Mucosa of stomach (tissue), 1 donor: Measurements from ENCODE around the gene HNRNPL.
A peak's percentile ranks its signal among the peaks of the same experiment; 100 is the strongest.
"Not testable (repeated sequence)": the region's sequence is repeated elsewhere in the genome, so short reads cannot be mapped to it uniquely, and the experiment has no call there.

Experiments
- H3K27me3 ChIP-seq: one replicate; pipeline ENCODE4 v1.7.0; 2013; ENCODE audit warnings: mild to moderate bottlenecking, low read length; ENCODE audit not compliant: control insufficient read depth, insufficient read depth
- H3K36me3 ChIP-seq: one replicate; pipeline ENCODE4 v1.7.0; 2013; ENCODE audit warnings: low read length; ENCODE audit not compliant: control insufficient read depth, insufficient read depth
- H3K4me1 ChIP-seq: one replicate; pipeline ENCODE4 v1.7.0; 2013; ENCODE audit warnings: mild to moderate bottlenecking, low read length; ENCODE audit not compliant: control insufficient read depth, insufficient read depth
- H3K4me3 ChIP-seq: one replicate; pipeline ENCODE4 v1.7.0; 2013; ENCODE audit warnings: low read length
- H3K9ac ChIP-seq: one replicate; pipeline ENCODE4 v1.7.0; 2013; ENCODE audit warnings: mild to moderate bottlenecking, low read length, moderate library complexity
- H3K9me3 ChIP-seq: one replicate; pipeline ENCODE4 v1.7.0; 2013; ENCODE audit warnings: mild to moderate bottlenecking, low read length, moderate library complexity; ENCODE audit not compliant: control insufficient read depth
- donor health status: Pancreatic carcinoma.

Gene HNRNPL

DNA sequence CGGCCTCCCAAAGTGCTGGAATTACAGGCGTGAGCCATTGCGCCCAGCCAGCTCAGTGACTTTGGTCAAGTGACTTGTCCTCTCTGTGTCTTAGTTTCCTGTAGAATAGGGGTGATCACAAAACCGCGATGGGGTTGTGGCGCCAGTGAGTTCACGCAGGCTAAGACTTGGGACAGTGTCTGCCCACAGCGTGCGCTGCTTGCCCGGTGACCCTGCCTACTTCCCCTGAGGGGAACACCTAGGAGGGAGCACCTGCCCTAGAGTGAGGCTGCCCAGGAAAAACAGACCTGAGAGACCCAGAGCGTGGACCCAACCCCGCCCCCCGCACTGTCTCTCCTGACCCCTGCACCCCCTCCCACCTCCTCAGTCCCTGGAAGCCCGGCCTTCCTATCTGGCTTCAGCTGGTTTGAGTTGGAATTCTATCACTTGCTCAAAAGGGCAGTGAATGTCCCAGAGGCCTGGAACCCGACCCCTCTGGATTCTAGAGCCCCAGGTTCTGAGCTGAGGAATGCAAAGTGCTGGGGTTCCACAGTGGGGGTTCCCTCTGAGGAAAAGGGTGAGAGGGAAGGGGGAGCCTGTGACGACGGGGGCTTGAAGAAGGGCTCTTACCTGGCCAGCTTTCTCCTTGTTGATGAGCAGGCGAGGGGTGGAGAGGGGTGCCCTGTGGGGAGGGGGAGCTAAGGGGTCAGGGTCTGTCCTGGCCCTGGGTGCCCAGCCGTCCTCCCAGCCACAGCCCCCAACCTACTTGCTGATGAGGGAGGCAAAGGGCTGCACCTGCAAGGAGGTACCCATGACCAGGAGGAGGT, 30.5 kb upstream of the HNRNPL start:
- H3K4me1 ChIP-seq, result peaks cover 12% of the 10 kb centered on the region
- H3K4me3 ChIP-seq, result no peak overlapping the region
- H3K36me3 ChIP-seq, result no peaks in the 10 kb centered on the region
- no peak overlapping the region for H3K9ac ChIP-seq
- no peaks in the 10 kb centered on the region for H3K27me3 ChIP-seq
- no peaks in the 10 kb centered on the region for H3K9me3 ChIP-seq

DNA sequence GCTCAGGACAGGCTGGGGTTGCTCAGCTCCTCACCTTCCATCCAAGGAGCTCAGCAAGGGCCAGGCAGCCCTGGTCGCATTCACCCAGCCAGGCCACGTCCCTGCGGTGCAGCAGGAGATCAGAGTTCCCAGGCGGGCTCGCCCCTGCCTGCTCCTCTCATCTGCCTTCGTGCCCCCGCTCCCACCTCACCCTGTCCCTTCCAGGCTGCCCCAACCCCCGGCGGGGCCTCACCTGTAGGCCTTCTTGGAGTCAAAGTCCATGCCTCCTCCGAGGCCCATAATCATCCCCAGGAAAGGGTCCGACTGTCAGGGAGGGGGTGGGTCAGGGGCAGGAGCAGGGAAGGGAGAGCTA, 29.6 kb upstream of the HNRNPL start:
- Histone ChIP-seq H3K36me3 (no peaks in the 10 kb centered on the region), H3K9ac (no peak overlapping the region)

DNA sequence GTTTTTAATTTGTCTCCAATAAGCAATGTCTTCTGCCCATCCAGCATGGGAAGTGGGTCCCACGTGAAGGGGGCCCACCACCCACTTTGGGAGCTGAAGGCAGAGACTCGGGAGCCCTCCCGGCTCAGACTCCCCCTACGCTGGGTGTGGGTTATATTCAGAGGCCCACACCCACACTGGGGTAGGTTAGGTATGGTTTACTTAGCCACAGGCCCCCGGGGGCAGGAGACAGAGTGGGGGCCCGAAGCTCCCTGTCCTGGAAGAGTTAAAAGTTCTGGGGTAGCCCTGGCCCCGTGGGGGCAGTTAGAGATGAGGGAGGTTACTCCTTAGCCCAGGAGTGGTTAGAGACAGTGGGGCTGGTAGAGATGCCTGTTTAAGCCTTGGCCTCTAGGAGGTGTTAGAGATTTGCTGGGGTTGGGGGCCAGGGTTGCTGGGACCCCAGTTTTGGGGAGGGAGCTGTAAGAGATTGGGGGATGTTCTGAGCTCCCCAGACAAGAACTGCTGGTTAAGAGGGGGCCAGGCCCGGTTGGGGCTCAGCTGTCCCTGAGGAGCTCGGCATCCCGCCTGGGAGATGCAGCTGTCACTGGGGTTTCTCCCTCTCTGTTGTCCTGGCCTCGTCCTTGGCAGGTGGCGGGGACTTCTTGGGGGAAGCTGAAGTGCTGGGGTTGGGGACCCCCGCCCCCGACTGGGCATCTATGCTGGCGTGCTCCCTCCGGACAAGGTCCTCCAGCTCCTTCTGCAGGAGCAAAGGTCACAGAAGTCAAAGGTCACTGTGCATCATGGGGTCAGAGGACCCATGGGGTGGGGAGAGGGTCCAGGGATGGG, 29.0 kb upstream of the HNRNPL start:
- Histone ChIP-seq H3K9ac (peak overlapping the region; percentile 66), H3K36me3 (no peaks in the 10 kb centered on the region), H3K9me3 (no peaks in the 10 kb centered on the region), H3K27me3 (no peaks in the 10 kb centered on the region), H3K4me1 (peaks cover 12% of the 10 kb centered on the region), H3K4me3 (no peak overlapping the region)

More for the DNA sequence above, 29.6 kb upstream of the HNRNPL start:
- Histone ChIP-seq H3K27me3 (no peaks in the 10 kb centered on the region), H3K4me1 (peaks cover 12% of the 10 kb centered on the region), H3K4me3 (no peak overlapping the region), H3K9me3 (no peaks in the 10 kb centered on the region)

DNA sequence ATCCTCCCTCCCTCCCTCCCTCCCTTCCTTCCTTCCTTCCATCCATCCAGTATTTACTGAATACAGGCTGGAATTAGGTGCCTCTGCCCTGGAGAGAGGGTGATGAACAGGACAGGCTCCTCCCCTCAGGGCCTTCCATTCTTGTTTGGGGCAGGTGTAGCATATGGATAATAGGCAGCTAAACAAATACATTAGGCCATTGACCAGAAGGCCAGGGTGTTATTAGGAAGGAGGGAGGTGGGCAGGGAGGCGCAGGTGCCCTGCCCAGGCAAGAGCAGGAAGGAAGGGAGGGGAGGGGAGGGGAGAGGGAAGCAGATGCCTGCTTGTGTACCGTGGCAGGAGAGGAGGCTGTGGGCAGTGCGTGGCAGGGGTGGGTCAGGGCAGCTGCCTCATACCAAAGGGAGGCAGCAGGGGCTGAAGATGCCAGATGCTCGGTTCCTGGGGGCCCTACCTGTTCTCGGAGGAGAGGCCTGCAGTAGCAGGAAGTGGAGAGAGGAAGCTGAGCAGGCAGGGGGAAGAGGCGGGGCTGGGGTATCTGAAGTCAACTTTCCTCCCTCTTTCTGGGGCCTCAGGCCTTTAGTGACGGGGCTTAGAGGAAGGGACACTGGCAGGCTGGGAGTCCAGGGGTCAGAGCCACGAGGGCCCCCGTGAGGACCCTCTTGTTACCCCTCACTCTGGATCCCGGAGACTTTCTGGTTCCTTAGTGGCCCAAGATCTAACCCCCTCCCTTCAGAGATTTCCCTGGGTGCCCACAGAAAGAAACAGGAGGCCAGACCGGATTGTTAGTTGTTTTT, 28.2 kb upstream of the HNRNPL start, which contains the start of gene RINL:
Gene RINL, minus strand, starts transcription at position 495 of the 794 bp plus-strand sequence. CDS start 1,533 bp downstream, outside the sequence.
- no peaks in the 10 kb centered on the region for H3K9me3 ChIP-seq
- no peaks in the 10 kb centered on the region for H3K36me3 ChIP-seq
- no peaks in the 10 kb centered on the region for H3K27me3 ChIP-seq
- peaks cover 12% of the 10 kb centered on the region for H3K4me1 ChIP-seq
- H3K9ac ChIP-seq, result peak within 1 kb of the TSS; percentile 66
- no peak within 1 kb of the TSS for H3K4me3 ChIP-seq

DNA sequence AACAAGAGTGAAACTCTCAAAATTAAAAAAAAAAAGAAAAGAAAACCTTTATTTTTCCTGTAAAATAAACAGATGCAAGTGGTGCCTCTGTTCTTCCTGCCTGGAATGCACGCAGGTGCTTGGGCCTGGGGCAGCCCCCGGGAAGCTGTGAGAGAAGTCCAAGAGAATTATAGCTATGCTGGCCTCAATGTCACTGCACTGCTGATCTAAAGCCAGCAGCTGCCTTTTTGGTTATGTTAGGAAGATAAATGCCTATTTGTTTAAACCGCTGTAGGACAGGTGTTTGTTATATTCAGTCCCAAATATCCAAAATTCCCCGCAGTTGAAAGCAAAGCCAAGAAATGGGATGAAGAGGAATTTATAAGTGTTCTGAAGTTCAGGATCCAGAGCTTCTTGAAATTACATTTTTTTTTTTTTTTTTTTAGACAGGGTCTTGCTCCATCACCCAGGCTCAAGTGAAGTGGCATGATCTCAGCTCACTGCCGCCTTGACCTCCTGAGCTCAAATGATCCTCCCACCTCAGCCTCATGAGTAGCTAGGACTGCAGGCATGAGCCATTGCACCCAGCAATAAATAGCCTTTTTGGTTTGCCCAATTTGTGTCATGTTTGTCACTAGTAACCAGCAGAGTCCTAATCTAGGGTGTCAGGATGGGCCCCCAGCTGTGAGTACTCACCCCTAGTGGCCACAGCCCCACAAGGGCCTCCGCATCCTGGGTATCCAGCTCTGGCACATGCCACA, 26.0 kb upstream of the HNRNPL start:
- Histone ChIP-seq H3K27me3 (no peaks in the 10 kb centered on the region), H3K4me1 (peaks cover 12% of the 10 kb centered on the region), H3K36me3 (no peaks in the 10 kb centered on the region), H3K9ac (no peak overlapping the region), H3K9me3 (no peaks in the 10 kb centered on the region), H3K4me3 (no peak overlapping the region)

DNA sequence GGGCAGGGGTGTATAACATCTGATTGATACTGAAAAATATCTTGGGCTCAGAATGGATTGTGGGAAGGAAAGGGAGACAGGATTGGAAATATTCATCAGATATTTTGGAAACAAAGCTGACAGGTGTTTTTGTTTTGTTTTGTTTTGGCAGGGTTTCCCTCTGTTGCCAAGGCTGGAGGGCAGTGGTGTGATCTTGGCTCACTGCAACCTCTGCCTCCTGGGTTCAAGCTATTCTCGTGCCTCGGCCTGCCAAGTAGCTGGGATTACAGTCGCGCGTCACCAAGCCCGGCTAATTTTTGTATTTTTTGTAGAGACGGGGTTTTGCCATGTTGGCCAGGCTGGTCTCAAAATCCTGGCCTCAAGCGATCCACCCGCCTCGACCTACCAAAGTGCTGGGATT, 23.6 kb upstream of the HNRNPL start:
- H3K27me3 ChIP-seq, H3K36me3 ChIP-seq, H3K9ac ChIP-seq, H3K9me3 ChIP-seq, H3K4me3 ChIP-seq: not testable (repeated sequence)
- H3K4me1 ChIP-seq, result peaks cover 24% of the 10 kb centered on the region

DNA sequence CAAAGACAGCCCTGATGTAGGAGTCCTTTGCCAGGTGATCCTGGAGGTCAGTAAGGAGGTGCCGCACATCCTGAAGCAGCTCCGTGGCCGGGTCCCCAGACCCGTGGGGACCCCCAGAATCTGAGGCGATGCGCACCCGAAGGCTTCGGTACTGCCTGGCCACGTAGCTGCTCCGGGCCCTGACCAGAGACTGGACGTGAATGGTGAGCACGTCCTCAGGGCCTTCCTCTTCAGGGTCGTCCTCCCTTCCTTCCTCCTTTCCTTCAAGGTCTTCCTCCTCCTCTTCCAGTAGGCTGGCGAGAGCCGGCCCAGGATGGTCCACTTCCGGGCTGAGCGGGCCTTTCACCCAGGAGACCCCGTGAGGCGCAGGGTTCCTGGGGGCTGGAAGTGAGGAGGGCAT, 20.8 kb upstream of the HNRNPL start:
- H3K9ac ChIP-seq, result no peak overlapping the region
- H3K36me3 ChIP-seq, result no peaks in the 10 kb centered on the region
- H3K4me3 ChIP-seq, result no peak overlapping the region
- peaks cover 21% of the 10 kb centered on the region for H3K4me1 ChIP-seq
- H3K27me3 ChIP-seq, result no peaks in the 10 kb centered on the region
- H3K9me3 ChIP-seq, result no peaks in the 10 kb centered on the region

DNA sequence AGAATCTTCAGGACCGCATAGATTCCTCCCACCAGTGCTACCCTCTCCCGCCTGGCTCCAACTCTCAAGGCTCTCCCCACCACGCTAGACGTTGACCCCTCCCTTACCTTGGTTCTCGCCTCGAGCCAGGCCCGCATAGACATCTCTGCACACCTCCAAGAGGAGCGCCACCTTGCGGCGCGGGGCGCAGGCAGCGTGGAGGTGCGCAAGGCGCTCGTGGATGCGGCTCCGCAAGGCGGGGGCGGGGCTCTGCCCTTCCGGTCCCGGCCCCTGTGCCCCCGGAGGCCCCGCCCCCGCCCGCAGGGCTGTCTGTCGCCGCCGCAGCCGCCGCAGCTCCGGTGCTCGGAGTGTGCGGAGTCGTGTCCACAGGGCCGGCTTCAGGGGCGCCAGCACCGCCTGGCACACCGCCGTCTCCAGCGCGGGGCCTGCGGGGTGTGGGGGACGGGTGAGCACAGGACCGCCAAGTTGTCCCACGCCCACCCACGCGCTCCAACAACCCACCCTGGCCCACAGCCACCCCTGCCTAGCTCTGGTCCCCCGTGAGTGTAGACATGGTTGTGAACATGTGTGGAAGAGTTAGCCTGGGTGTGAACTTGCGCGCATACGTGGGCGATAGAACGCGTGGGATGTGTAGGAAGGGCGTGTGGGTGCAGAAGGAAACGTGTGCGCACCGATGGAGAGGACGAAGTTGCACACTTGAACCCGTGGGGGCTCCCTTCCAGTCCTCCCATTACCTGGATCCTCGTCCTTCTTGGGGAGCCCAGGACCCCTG, 20.2 kb upstream of the HNRNPL start:
- H3K9ac ChIP-seq, result peak overlapping the region; percentile 66

DNA sequence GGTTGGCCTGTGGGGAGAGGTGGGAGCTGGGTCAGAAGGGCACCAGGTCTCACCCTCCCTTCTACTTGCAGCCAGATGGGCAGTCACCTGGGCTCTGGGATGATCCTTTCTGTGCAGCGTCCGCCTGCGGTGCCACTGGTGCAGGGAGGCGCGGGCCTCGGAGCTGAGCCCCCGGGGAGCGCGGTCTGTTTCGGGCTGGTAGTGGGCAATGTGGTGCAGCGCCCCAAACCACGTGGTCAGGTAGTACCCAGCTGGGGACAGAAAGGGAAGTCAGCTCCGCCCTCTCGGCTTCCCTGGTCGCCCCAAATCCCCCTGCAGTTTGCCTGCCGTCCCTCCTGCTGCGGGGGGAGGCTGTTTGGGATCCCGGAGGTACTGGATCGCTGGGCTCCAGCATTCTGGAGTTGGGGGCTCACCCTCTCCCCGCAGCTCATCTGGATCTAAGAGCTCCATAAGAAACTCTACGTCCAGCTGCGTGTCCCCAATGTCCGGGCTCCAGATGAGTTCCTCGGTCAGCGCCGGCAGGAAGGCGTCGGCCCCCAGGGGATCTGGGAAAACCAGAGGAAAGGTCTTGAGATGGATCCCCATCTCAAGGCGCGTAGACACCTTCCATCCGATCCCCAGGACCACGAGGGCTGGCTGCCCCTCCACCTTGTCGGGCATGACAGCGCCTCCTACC, 19.5 kb upstream of the HNRNPL start:
- Histone ChIP-seq H3K36me3 (no peaks in the 10 kb centered on the region), H3K27me3 (no peaks in the 10 kb centered on the region), H3K9ac (peak overlapping the region; percentile 66), H3K4me3 (peak overlapping the region; percentile 12), H3K4me1 (peaks cover 34% of the 10 kb centered on the region), H3K9me3 (no peaks in the 10 kb centered on the region)

More for the DNA sequence above, 20.2 kb upstream of the HNRNPL start:
- Histone ChIP-seq H3K9me3 (no peaks in the 10 kb centered on the region), H3K36me3 (no peaks in the 10 kb centered on the region), H3K4me1 (peaks cover 27% of the 10 kb centered on the region), H3K4me3 (peak overlapping the region; percentile 12), H3K27me3 (no peaks in the 10 kb centered on the region)

DNA sequence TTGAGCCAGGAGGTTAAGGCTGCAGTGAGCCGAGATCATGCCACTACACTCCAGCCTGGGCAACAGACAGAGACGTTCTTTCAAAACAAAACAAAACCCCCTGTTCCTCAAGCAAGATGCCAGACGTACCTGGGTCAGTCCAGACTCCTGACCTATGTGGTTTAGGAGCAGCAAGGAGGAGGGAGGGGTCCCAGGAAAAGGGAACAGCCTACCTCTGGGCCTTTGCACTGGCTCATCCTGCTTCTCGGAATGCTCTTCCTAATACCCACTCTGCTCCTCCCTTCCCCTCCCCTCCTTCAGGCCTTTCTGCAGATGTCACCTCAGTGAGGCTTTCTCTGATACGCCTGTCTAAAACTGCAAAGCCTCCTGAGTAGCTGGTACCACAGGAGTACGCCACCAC, 18.8 kb upstream of the HNRNPL start:
- no peak overlapping the region for H3K9ac ChIP-seq
- peaks cover 35% of the 10 kb centered on the region for H3K4me1 ChIP-seq
- no peaks in the 10 kb centered on the region for H3K36me3 ChIP-seq
- H3K9me3 ChIP-seq, result no peaks in the 10 kb centered on the region
- H3K4me3 ChIP-seq, result no peak overlapping the region
- no peaks in the 10 kb centered on the region for H3K27me3 ChIP-seq
